GM20000 (cell line): Measurements from ENCODE around the gene HDAC4.

Experiments used
- DNase-seq: peaks from one replicate; pipeline ENCODE4 v3.0.0; 2012; ENCODE audit warnings: low spot score
- CTCF ChIP-seq: IDR thresholded peaks from 2 replicates; pipeline ENCODE4 v1.5.1; 2012; ENCODE audit warnings: mild to moderate bottlenecking, control low read depth; ENCODE audit errors: extremely low read depth, missing control alignments

The HDAC4 gene

GRCh38 chr2:239348563-239349452 lies 52.0 kb downstream of the HDAC4 start:
- no peak for DNase-seq
- TF ChIP-seq CTCF = no peak

GRCh38 chr2:239346676-239347075 lies 54.1 kb downstream of the HDAC4 start:
- no peak for TF ChIP-seq CTCF
- DNase-seq = no peak

GRCh38 chr2:239345251-239345650 lies 55.6 kb downstream of the HDAC4 start:
- DNase-seq = no peak
- TF ChIP-seq CTCF = no peak

GRCh38 chr2:239344857-239345216 lies 56.0 kb downstream of the HDAC4 start:
- no peak for TF ChIP-seq CTCF
- DNase-seq = no peak

- no peak for TF ChIP-seq CTCF
- DNase-seq = no peak
Measured at GRCh38 chr2:239343946-239344856, 56.6 kb downstream of the HDAC4 start.

- TF ChIP-seq CTCF = no peak
- DNase-seq = no peak
Measured at GRCh38 chr2:239343460-239343859, 57.4 kb downstream of the HDAC4 start.

GRCh38 chr2:239341840-239342239 lies 59.0 kb downstream of the HDAC4 start:
- TF ChIP-seq CTCF = no peak
- DNase-seq = no peak
